Stomach (tissue), 9 donors: ENCODE data around the gene PPP1R13B. TPM values are rescaled to one million over a fixed set of nuclear protein-coding genes. Genes with fewer than 3 reads are reported as not detected.

Experiments
- DNase-seq, 2 donors: peaks; one replicate each; pipeline versions ENCODE4 v3.0.0 to v3.0.0-alpha.2; 2013 to 2019
- H3K27ac ChIP-seq, 5 donors: fragments of 200-600 bp in 4 of 5; sonication (generic) in 4 of 5; one replicate each; pipeline ENCODE4 v1.5.1; 2013 to 2019; ENCODE audit warnings: mild to moderate bottlenecking in 1 of 5, moderate library complexity in 1 of 5
- H3K27me3 ChIP-seq, 3 donors: fragments of 200-600 bp; sonication (generic); one replicate each; pipeline ENCODE4 v1.5.1; 2017 to 2019; ENCODE audit warnings: mixed run types in 1 of 3
- H3K36me3 ChIP-seq, 4 donors: fragments of 200-600 bp; sonication (generic); 1 replicate in 3 of 4; 2 replicates in 1 of 4; pipeline ENCODE4 v1.5.1; 2016 to 2019
- H3K4me1 ChIP-seq, 4 donors: fragments of 200-600 bp; sonication (generic); one replicate each; pipeline ENCODE4 v1.5.1; 2016 to 2019
- H3K4me3 ChIP-seq, 4 donors: fragments of 200-600 bp; sonication (generic) in 3 of 4; one replicate each; pipeline ENCODE4 v1.5.1; 2016 to 2019; ENCODE audit warnings: mild to moderate bottlenecking in 1 of 4
- H3K9me3 ChIP-seq, 4 donors: fragments of 200-600 bp; sonication (generic); one replicate each; pipeline ENCODE4 v1.5.1; 2016 to 2019
- CTCF ChIP-seq, 7 experiments: fragments of 450-650 bp in 4 of 7; fragments of 200-600 bp in 3 of 7; sonication (generic) in 3 of 7; IDR thresholded peaks; one replicate each; pipeline ENCODE4 v1.5.1; 2016 to 2019; ENCODE audit warnings: antibody characterized with exemption in 7 of 7, control low read depth in 2 of 7, mild to moderate bottlenecking in 1 of 7
- EP300 ChIP-seq: sonication (generic); formaldehyde crosslinking; IDR thresholded peaks from one replicate; pipeline ENCODE4 v1.6.1; 2017; ENCODE audit warnings: antibody characterized with exemption
- POLR2A ChIP-seq, 4 donors: fragments of 450-650 bp; IDR thresholded peaks; one replicate each; pipeline ENCODE4 v1.6.1; 2016; ENCODE audit warnings: antibody characterized with exemption in 4 of 4, control low read depth in 2 of 4, mild to moderate bottlenecking in 1 of 4, moderate library complexity in 1 of 4
- POLR2AphosphoS5 ChIP-seq, 3 donors: sonication (generic); formaldehyde crosslinking; IDR thresholded peaks; one replicate each; pipeline ENCODE4 v1.6.1; 2016; ENCODE audit warnings: antibody characterized with exemption in 3 of 3
- WGBS, 5 donors: extraction: QIAGEN DNeasy Blood & Tissue Kit in 3 of 5; methylation state at CpG; one replicate each; pipeline versions ENCODE4 v1.1.5 to v1.1.7; 2013 to 2018; 5-methylcytosine and 5-hydroxymethylcytosine counted together
- intact Hi-C: fragments of 100-400 bp; cut with DNase I; formaldehyde crosslinking; loops from one replicate; pipeline ENCODE4 v1.15.1; 2023; ENCODE audit warnings: low total_unique reads
- polyA plus RNA-seq, 3 donors: library from polyadenylated mRNA; stranded (reverse); fragments of 200-250 nt; gene quantifications; one replicate each; pipeline ENCODE4 v1.2.3, GENCODE V29; 2013
- total RNA-seq, 5 donors: library from RNA; depleted of rRNA; stranded (reverse); fragments of >200 nt; gene quantifications; one replicate each; pipeline versions ENCODE4 v1.1.0 to v1.2.3, GENCODE V29; 2014 to 2016
- donor health status: healthy with polysubstance abuse.
- donor health status: Bipolar disorder and iron deficiency.
- donor health status: healthy.

PPP1R13B gene
- total and polyA plus RNA-seq, 8 donors = 10.8 to 84.0 (median 18.3) TPM

- no peak for DNase-seq
- TF ChIP-seq POLR2AphosphoS5 (IDR thresholded peaks at IDR 0.05) (no peak), CTCF (IDR thresholded peaks at IDR 0.05) (no peak), EP300 (no peak), POLR2A (IDR thresholded peaks at IDR 0.05) (no peak)
These were observed 81.8 kb downstream of the PPP1R13B start for GRCh38 chr14:103765526-103765925.

GRCh38 chr14:103763730-103764488 lies 83.5 kb downstream of the PPP1R13B start:
- H3K4me1 ChIP-seq = no peaks in the 10 kb centered on the region
- no peaks in the 10 kb centered on the region for H3K27me3 ChIP-seq
- intact Hi-C loops = no loop called here
- 83 to 93% (median 92%) methylated on average over 5 of the region's 5 CpGs for WGBS, 5 donors
- no peak for DNase-seq
- H3K36me3 ChIP-seq = peaks cover 5 to 22% (median 13%) of the 10 kb centered on the region in 4 donors
- H3K4me3 ChIP-seq = no peak overlapping the region
- H3K9me3 ChIP-seq = no peaks in the 10 kb centered on the region
- TF ChIP-seq POLR2A (IDR thresholded peaks at IDR 0.05) = no peak
- no peak for TF ChIP-seq EP300
- no peak for TF ChIP-seq CTCF (IDR thresholded peaks at IDR 0.05)
- TF ChIP-seq POLR2AphosphoS5 (IDR thresholded peaks at IDR 0.05) = no peak
- H3K27ac ChIP-seq = no peak overlapping the region

More at GRCh38 chr14:103765526-103765925, 81.8 kb downstream of the PPP1R13B start:
- Histone ChIP-seq H3K36me3 (peaks cover 5 to 24% (median 14%) of the 10 kb centered on the region in 4 donors), H3K27me3 (no peaks in the 10 kb centered on the region), H3K4me3 (no peak overlapping the region), H3K27ac (no peak overlapping the region), H3K9me3 (no peaks in the 10 kb centered on the region), H3K4me1 (no peaks in the 10 kb centered on the region)
- intact Hi-C loops = no loop called here
- WGBS, 5 donors = 71 to 87% (median 84%) methylated on average over 3 of the region's 3 CpGs

GRCh38 chr14:103762541-103762940 lies 84.8 kb downstream of the PPP1R13B start:
- Histone ChIP-seq H3K36me3 (peaks cover 6 to 22% (median 14%) of the 10 kb centered on the region in 4 donors), H3K27ac (no peak overlapping the region), H3K4me3 (no peak overlapping the region), H3K27me3 (no peaks in the 10 kb centered on the region), H3K4me1 (no peaks in the 10 kb centered on the region), H3K9me3 (no peaks in the 10 kb centered on the region)
- intact Hi-C loops = no loop called here
- WGBS, 5 donors = 81 to 88% (median 86%) methylated on average over 13 of the region's 13 CpGs
- TF ChIP-seq EP300 (no peak), POLR2A (IDR thresholded peaks at IDR 0.05) (no peak), CTCF (IDR thresholded peaks at IDR 0.05) (no peak), POLR2AphosphoS5 (IDR thresholded peaks at IDR 0.05) (no peak)
- DNase-seq = no peak

- Histone ChIP-seq H3K27me3 (no peaks in the 10 kb centered on the region), H3K27ac (no peak overlapping the region), H3K36me3 (peaks cover 9 to 25% (median 18%) of the 10 kb centered on the region in 4 donors), H3K4me3 (no peak overlapping the region), H3K4me1 (no peaks in the 10 kb centered on the region), H3K9me3 (no peaks in the 10 kb centered on the region)
- WGBS, 5 donors = 38 to 56% (median 52%) methylated on average over 1 of the region's 1 CpG
- TF ChIP-seq POLR2A (IDR thresholded peaks at IDR 0.05) (no peak), POLR2AphosphoS5 (IDR thresholded peaks at IDR 0.05) (no peak), CTCF (IDR thresholded peaks at IDR 0.05) (no peak), EP300 (no peak)
- intact Hi-C loops = no loop called here
- DNase-seq = no peak
These were observed 85.3 kb downstream of the PPP1R13B start for GRCh38 chr14:103762036-103762435.
